Mesendoderm (in vitro differentiated cells): ENCODE measurements around the gene SPTBN5. TPM values are rescaled to one million over a fixed set of nuclear protein-coding genes. Genes with fewer than 3 reads are reported as not detected.
A peak's percentile ranks its signal among the peaks of the same experiment; 100 is the strongest.

Experiments used
- DNase-seq: peaks from one replicate; pipeline ENCODE4 v3.0.0; 2013
- H2AK5ac ChIP-seq: 2 replicates; pipeline ENCODE4 v1.6.1; 2013; ENCODE audit warnings: low read length, inconsistent platforms
- H2BK120ac ChIP-seq: 2 replicates; pipeline ENCODE4 v1.6.1; 2013; ENCODE audit warnings: low read depth, mild to moderate bottlenecking, low read length, moderate library complexity, mixed read lengths
- H2BK15ac ChIP-seq: replicated peaks from 2 replicates; pipeline ENCODE4 v1.6.1; 2013; ENCODE audit warnings: low read depth, mild to moderate bottlenecking, moderate library complexity
- H2BK5ac ChIP-seq: 2 replicates; pipeline ENCODE4 v1.6.1; 2013; ENCODE audit warnings: low read length, inconsistent platforms
- H3K18ac ChIP-seq: 2 replicates; pipeline ENCODE4 v1.6.1; 2013; ENCODE audit warnings: mild to moderate bottlenecking, low read length, mixed read lengths
- H3K23ac ChIP-seq: one replicate; pipeline ENCODE4 v1.6.1; 2013; ENCODE audit warnings: low read length
- H3K27ac ChIP-seq: 2 replicates; pipeline ENCODE4 v1.5.1; 2013; ENCODE audit warnings: low read depth, mild to moderate bottlenecking, inconsistent platforms, low read length, moderate library complexity
- H3K27me3 ChIP-seq: 2 replicates; pipeline ENCODE4 v1.6.1; 2013; ENCODE audit warnings: low read length, control low read depth, mild to moderate bottlenecking, inconsistent platforms; ENCODE audit not compliant: insufficient read depth, poor library complexity
- H3K36me3 ChIP-seq: 2 replicates; pipeline ENCODE4 v1.6.1; 2013; ENCODE audit warnings: low read length, inconsistent platforms; ENCODE audit not compliant: control insufficient read depth, insufficient read depth
- H3K4ac ChIP-seq: one replicate; pipeline ENCODE4 v1.6.1; 2013; ENCODE audit warnings: low read depth, mild to moderate bottlenecking, low read length, moderate library complexity
- H3K4me1 ChIP-seq: 2 replicates; pipeline ENCODE4 v1.6.1; 2013; ENCODE audit warnings: low read depth, low read length, inconsistent platforms; ENCODE audit not compliant: control insufficient read depth
- H3K4me2 ChIP-seq: 2 replicates; pipeline ENCODE4 v1.6.1; 2013; ENCODE audit warnings: low read length
- H3K4me3 ChIP-seq: 2 replicates; pipeline ENCODE4 v1.5.1; 2013; ENCODE audit warnings: mild to moderate bottlenecking, low read length
- H3K56ac ChIP-seq: one replicate; pipeline ENCODE4 v1.6.1; 2013; ENCODE audit warnings: low read length
- H3K79me1 ChIP-seq: 2 replicates; pipeline ENCODE4 v1.6.1; 2013; ENCODE audit warnings: low read length, inconsistent platforms
- H3K79me2 ChIP-seq: 2 replicates; pipeline ENCODE4 v1.6.1; 2013; ENCODE audit warnings: mild to moderate bottlenecking, low read length; ENCODE audit not compliant: control insufficient read depth, insufficient read depth
- H3K9ac ChIP-seq: 2 replicates; pipeline ENCODE4 v1.6.1; 2013; ENCODE audit warnings: low read length, inconsistent platforms
- H4K5ac ChIP-seq: one replicate; pipeline ENCODE4 v1.6.1; 2013; ENCODE audit warnings: low read length
- H4K8ac ChIP-seq: one replicate; pipeline ENCODE4 v1.6.1; 2013; ENCODE audit warnings: low read depth, mild to moderate bottlenecking, control low read depth, low read length, moderate library complexity
- WGBS: extraction: QIAGEN DNeasy Blood & Tissue Kit; methylation state at CpG from one replicate; pipeline ENCODE4 v1.1.7; 2013; ENCODE audit warnings: low lambda C conversion rate, missing lambda C conversion rate; ENCODE audit not compliant: insufficient coverage; ENCODE audit errors: extremely low coverage; 5-methylcytosine and 5-hydroxymethylcytosine counted together
- polyA plus RNA-seq, 2 experiments: library from polyadenylated mRNA; stranded (reverse); fragments of 200-250 nt; gene quantifications; one replicate each; pipeline ENCODE4 v1.2.3, GENCODE V29; 2013

The SPTBN5 gene
- polyA plus RNA-seq (2013, experiment 1 of 2), result 0.13 TPM
- 0.15 TPM for polyA plus RNA-seq (2013, experiment 2 of 2)

DNA sequence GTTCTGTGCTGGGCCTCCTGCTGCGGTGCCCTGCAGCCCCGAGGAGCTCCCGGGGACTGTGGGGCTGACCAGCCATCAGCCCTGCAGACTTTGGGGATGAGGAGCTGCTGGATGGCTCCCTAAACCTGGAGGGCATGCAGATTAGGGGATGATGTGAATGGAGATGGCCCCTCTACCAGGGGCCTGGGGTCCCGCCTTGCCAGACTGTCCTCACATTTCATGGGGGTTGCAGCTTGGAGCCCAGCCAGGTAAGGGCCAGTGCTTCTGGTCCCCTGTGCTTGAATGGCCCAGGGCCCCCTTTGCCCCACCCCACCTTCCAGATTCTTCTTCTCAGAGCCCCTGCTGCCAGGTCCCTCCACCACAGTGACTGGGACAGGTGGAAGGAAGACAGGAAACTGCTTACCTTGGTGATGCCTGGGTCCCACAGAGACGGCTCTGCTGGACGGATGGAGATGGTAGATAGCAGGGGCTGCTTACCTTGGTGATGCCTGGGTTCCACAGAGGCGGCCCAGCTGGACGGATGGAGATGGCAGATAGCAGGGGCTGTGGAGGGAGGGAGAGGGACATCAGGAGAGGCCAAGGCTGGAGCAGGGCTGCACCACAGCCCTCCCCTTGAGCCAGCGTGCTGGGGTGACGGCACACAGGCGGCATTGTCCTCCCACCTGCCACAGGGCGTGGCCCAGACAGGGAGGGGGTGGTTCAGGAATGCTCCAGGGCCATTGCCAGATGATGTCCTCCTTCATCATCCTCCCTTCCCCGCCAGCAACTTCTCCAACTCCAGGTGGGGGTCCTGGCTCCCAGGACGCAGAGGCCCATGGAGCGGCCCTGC, at the start of gene SPTBN5:
TSS of gene SPTBN5 (minus strand) at position 632 of the 829 bp plus-strand sequence. CDS start at position 76, 556 bp downstream.
- Histone ChIP-seq H3K18ac (no peak within 1 kb of the TSS), H3K4ac (no peak within 1 kb of the TSS), H2BK15ac (no peak within 1 kb of the TSS), H2BK5ac (no peak within 1 kb of the TSS), H3K56ac (peak within 1 kb of the TSS; percentile 22), H3K79me1 (no peaks in the 10 kb centered on the region), H3K23ac (peak within 1 kb of the TSS; percentile 76), H4K8ac (no peak within 1 kb of the TSS), H3K27ac (no peak within 1 kb of the TSS), H2BK120ac (no peak within 1 kb of the TSS), H3K4me1 (no peaks in the 10 kb centered on the region), H3K9ac (no peak within 1 kb of the TSS), H3K4me2 (no peak within 1 kb of the TSS), H3K79me2 (no peaks in the 10 kb centered on the region), H2AK5ac (no peak within 1 kb of the TSS), H3K4me3 (no peak within 1 kb of the TSS), H3K36me3 (no peaks in the 10 kb centered on the region), H3K27me3 (no peaks in the 10 kb centered on the region), H4K5ac (no peak within 1 kb of the TSS)
- no peak for DNase-seq
- no CpG with 5 or more reads among the region's 15 CpGs for WGBS

DNA sequence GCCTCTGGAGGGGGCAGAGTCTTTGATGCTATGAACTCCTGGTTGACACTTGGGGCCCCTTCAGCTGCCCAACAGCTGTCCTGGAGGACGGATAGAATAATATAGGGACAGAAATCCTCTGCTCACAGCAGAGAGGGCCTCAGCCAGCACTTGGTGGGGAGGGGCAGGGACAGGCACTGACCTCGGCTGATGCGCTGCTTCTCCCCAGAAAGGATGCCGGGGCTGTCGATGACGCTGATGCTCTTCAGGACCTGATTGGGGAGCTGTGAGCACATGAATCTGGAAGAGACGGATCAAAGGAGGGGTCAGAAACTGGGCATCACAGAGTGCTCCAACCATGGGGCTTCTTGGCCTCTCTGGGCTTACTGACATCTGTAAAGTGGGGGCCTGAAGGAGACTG, 49.0 kb upstream of the SPTBN5 start:
- no peak overlapping the region for H3K4ac ChIP-seq
- H3K4me3 ChIP-seq, result no peak overlapping the region
- no peak for DNase-seq
- H3K79me1 ChIP-seq, result peaks cover 4% of the 10 kb centered on the region
- no CpG with 5 or more reads among the region's 7 CpGs for WGBS
- no peaks in the 10 kb centered on the region for H3K36me3 ChIP-seq
- H2BK120ac ChIP-seq, result no peak overlapping the region
- H3K23ac ChIP-seq, result no peak overlapping the region
- no peak overlapping the region for H3K27ac ChIP-seq
- H3K9ac ChIP-seq, result no peak overlapping the region
- no peak overlapping the region for H2AK5ac ChIP-seq
- H2BK15ac ChIP-seq, result no peak overlapping the region
- no peaks in the 10 kb centered on the region for H3K27me3 ChIP-seq
- no peaks in the 10 kb centered on the region for H3K4me1 ChIP-seq
- H3K18ac ChIP-seq, result no peak overlapping the region
- no peak overlapping the region for H4K8ac ChIP-seq
- no peak overlapping the region for H2BK5ac ChIP-seq
- H4K5ac ChIP-seq, result no peak overlapping the region
- H3K4me2 ChIP-seq, result no peak overlapping the region
- H3K56ac ChIP-seq, result no peak overlapping the region
- H3K79me2 ChIP-seq, result peaks cover 1% of the 10 kb centered on the region

DNA sequence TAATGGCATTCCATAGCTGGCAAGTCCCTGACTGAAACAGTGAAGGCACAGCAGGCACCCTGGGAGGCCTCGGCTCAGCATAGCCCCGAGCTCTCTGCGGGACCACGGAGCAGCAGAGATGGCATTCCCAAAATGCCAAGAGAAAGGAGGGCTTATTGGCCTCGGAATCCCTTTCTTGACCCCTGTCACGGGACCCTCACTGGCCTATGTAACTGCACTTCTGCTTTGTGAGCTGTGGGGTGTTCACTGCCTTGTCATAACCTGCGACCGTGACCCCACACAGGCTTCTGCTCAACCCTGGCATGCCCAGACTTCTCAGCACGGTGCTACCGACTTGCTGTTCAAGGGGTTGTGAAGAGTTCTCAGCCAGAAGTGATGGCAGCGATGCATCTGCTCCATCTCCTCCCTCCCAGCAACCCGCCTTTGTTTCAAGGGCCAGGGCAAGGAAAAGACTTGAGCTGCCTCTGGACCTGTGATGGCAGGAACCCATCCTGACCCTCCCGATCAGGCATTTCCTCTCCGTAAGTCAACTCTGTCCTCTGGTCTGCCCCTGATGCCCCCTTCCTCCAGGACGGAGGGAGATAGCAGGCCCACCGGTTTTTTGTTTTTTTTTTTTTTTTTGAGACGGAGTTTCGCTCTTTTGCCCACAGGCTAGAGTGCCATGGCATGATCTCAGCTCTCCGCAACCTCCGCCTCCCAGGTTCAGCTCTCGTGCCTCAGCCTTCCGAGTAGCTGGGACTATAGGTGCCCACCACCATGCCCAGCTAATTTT, 48.0 kb upstream of the SPTBN5 start:
- no peak overlapping the region for H2BK120ac ChIP-seq
- H2BK5ac ChIP-seq, result no peak overlapping the region
- H3K27ac ChIP-seq, result peak overlapping the region; percentile 56
- no peak overlapping the region for H3K4me3 ChIP-seq
- H3K27me3 ChIP-seq, result no peaks in the 10 kb centered on the region
- H4K8ac ChIP-seq, result no peak overlapping the region
- peak overlapping the region; percentile 27 for H3K56ac ChIP-seq
- H3K36me3 ChIP-seq, result no peaks in the 10 kb centered on the region
- no peak overlapping the region for H4K5ac ChIP-seq
- H3K79me2 ChIP-seq, result peaks cover under 1% of the 10 kb centered on the region
- H2BK15ac ChIP-seq, result no peak overlapping the region
- H3K23ac ChIP-seq, result no peak overlapping the region
- no peaks in the 10 kb centered on the region for H3K4me1 ChIP-seq
- H3K9ac ChIP-seq, result no peak overlapping the region
- no peak overlapping the region for H3K4me2 ChIP-seq
- WGBS, result no CpG with 5 or more reads among the region's 22 CpGs
- no peak overlapping the region for H3K4ac ChIP-seq
- no peak overlapping the region for H3K18ac ChIP-seq
- H2AK5ac ChIP-seq, result no peak overlapping the region
- peak; percentile 79 for DNase-seq
- peaks cover 2% of the 10 kb centered on the region for H3K79me1 ChIP-seq

DNA sequence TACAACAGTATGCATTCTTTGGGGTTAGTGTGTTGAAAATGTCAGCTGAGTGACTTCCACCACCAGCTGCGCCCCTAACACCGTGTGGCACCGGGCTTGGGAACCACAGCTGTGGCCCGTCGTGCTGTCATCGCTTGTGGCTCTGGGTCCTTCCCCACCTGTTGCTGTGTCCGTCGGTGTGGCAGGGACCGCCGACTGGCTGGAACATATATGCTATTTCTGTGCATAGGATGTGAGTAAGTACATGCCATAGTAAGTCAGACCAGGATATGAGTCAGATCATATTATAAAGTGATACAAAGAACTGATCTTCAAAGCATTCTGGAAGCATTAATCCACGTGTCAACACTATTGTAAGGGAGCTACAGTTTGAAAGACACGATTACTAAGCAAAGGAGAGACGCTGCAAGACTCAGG, 46.6 kb upstream of the SPTBN5 start:
- H3K36me3 ChIP-seq, result no peaks in the 10 kb centered on the region
- H3K27ac ChIP-seq, result no peak overlapping the region
- H3K23ac ChIP-seq, result no peak overlapping the region
- no peaks in the 10 kb centered on the region for H3K27me3 ChIP-seq
- no peak overlapping the region for H2BK120ac ChIP-seq
- no peak overlapping the region for H3K9ac ChIP-seq
- no CpG with 5 or more reads among the region's 13 CpGs for WGBS
- H2BK5ac ChIP-seq, result no peak overlapping the region
- no peaks in the 10 kb centered on the region for H3K4me1 ChIP-seq
- H3K79me1 ChIP-seq, result peaks cover 2% of the 10 kb centered on the region
- H3K56ac ChIP-seq, result no peak overlapping the region
- no peak overlapping the region for H4K8ac ChIP-seq
- H2BK15ac ChIP-seq, result no peak overlapping the region
- H3K18ac ChIP-seq, result no peak overlapping the region
- no peak overlapping the region for H4K5ac ChIP-seq
- no peak overlapping the region for H3K4me2 ChIP-seq
- no peak overlapping the region for H3K4me3 ChIP-seq
- H2AK5ac ChIP-seq, result no peak overlapping the region
- no peak overlapping the region for H3K4ac ChIP-seq
- DNase-seq, result no peak
- H3K79me2 ChIP-seq, result no peaks in the 10 kb centered on the region

DNA sequence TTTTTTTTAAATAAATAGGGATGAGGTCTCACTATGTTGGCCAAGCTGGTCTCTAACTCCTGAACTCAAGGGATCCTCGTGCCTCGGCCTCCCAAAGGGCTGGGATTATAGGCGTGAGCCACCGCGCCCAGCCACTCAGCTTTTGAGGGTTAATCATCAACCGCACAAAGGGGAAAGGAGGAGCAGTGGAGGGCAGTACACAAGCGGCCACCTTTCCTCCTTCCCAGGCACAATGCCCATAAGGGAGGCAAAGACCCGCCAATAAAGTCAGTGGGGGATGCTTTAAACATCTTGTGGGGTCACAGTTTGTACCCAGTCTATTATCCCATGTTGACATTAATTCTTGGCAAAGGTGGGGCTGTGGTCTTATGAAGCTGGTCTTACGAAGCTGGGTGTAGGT, 46.1 kb upstream of the SPTBN5 start:
- Histone ChIP-seq H2BK15ac (no peak overlapping the region), H3K27ac (no peak overlapping the region), H3K23ac (no peak overlapping the region), H3K56ac (no peak overlapping the region), H3K79me2 (no peaks in the 10 kb centered on the region), H3K4ac (no peak overlapping the region), H3K4me1 (peaks cover 3% of the 10 kb centered on the region), H3K4me2 (no peak overlapping the region), H4K5ac (no peak overlapping the region), H4K8ac (no peak overlapping the region), H2AK5ac (no peak overlapping the region), H2BK120ac (no peak overlapping the region), H3K27me3 (no peaks in the 10 kb centered on the region), H2BK5ac (no peak overlapping the region), H3K9ac (no peak overlapping the region), H3K79me1 (peaks cover 2% of the 10 kb centered on the region), H3K36me3 (no peaks in the 10 kb centered on the region), H3K4me3 (no peak overlapping the region), H3K18ac (no peak overlapping the region)
- WGBS, result no CpG with 5 or more reads among the region's 9 CpGs
- no peak for DNase-seq
